Natural killer cell (primary cell): Measurements from ENCODE around the gene RAB5A. TPM values are rescaled to one million over a fixed set of nuclear protein-coding genes. Genes with fewer than 3 reads are reported as not detected.
"Not testable (repeated sequence)": the region's sequence is repeated elsewhere in the genome, so short reads cannot be mapped to it uniquely, and the experiment has no call there.

Source experiments
- ATAC-seq, 3 donors: fragments of 150-1000 bp in 2 of 3; fragments of 200-7000 bp in 1 of 3; cut with Tn5 transposase; 1 replicate in 1 of 3; 2 replicates in 2 of 3; pipeline ENCODE4 v1.10.0; 2021; ENCODE audit warnings: mild to moderate bottlenecking in 2 of 3, moderate library complexity in 2 of 3
- DNase-seq, 2 donors: peaks; one replicate each; pipeline versions ENCODE4 v3.0.0 to v3.0.0-alpha.2; 2013 to 2021; ENCODE audit warnings: mixed read lengths in 1 of 2
- H3K27ac ChIP-seq: one replicate; pipeline ENCODE4 v1.5.1; 2013; ENCODE audit warnings: mild to moderate bottlenecking, low read length
- H3K27me3 ChIP-seq: one replicate; pipeline ENCODE4 v1.6.1; 2013; ENCODE audit warnings: low read length; ENCODE audit not compliant: control insufficient read depth, insufficient read depth
- H3K36me3 ChIP-seq: one replicate; pipeline ENCODE4 v1.6.1; 2013; ENCODE audit warnings: low read length; ENCODE audit not compliant: control insufficient read depth, insufficient read depth
- H3K4me1 ChIP-seq: one replicate; pipeline ENCODE4 v1.6.1; 2013; ENCODE audit warnings: low read length; ENCODE audit not compliant: control insufficient read depth, insufficient read depth
- H3K4me3 ChIP-seq: one replicate; pipeline ENCODE4 v1.5.1; 2013; ENCODE audit warnings: low read length
- H3K9me3 ChIP-seq: one replicate; pipeline ENCODE4 v1.6.1; 2013; ENCODE audit warnings: low read length; ENCODE audit not compliant: control insufficient read depth, insufficient read depth
- H3K27ac Mint-ChIP-seq, 2 donors: one replicate each; pipeline ENCODE4 v1.8.0; 2022; ENCODE audit warnings: mild to moderate bottlenecking in 2 of 2, mixed read lengths in 2 of 2, moderate library complexity in 1 of 2
- H3K27me3 Mint-ChIP-seq, 2 donors: one replicate each; pipeline ENCODE4 v1.8.0; 2022; ENCODE audit warnings: low read depth in 2 of 2, mixed read lengths in 2 of 2
- H3K36me3 Mint-ChIP-seq: one replicate; pipeline ENCODE4 v1.8.0; 2022; ENCODE audit warnings: mixed read lengths
- H3K4me1 Mint-ChIP-seq, 2 donors: one replicate each; pipeline ENCODE4 v1.8.0; 2022; ENCODE audit warnings: mixed read lengths in 2 of 2
- H3K4me3 Mint-ChIP-seq: one replicate; pipeline ENCODE4 v1.8.0; 2022; ENCODE audit warnings: mild to moderate bottlenecking, moderate library complexity, mixed read lengths
- H3K9me3 Mint-ChIP-seq, 2 donors: one replicate each; pipeline ENCODE4 v1.8.0; 2022; ENCODE audit warnings: mixed read lengths in 2 of 2
- WGBS: methylation state at CpG from one replicate; pipeline ENCODE4 v1.1.7; 2013; ENCODE audit warnings: missing lambda C conversion rate; ENCODE audit not compliant: insufficient coverage; 5-methylcytosine and 5-hydroxymethylcytosine counted together
- intact Hi-C: fragments of 100-400 bp; cut with micrococcal nuclease; formaldehyde crosslinking; loops from one replicate; pipeline ENCODE4 v1.14.2; 2022
- total RNA-seq, 4 donors: library from RNA; stranded (reverse); fragments of 120-200 nt in 1 of 4; gene quantifications; one replicate each; pipeline versions ENCODE4 v1.2.3 to v1.2.4, GENCODE V29; 2013 to 2022
- TF ChIP-seq, protein P1 (sequence below): fragments of 200-600 bp; IDR thresholded peaks from one replicate; pipeline ENCODE4 v1.8.0; 2022; ENCODE audit warnings: antibody characterized with exemption

The RAB5A gene
- total RNA-seq, 3 donors from 2014 or later (not counting 1 experiment from before 2014, with no cell fraction given), result 102 to 109 (median 102) TPM

DNA sequence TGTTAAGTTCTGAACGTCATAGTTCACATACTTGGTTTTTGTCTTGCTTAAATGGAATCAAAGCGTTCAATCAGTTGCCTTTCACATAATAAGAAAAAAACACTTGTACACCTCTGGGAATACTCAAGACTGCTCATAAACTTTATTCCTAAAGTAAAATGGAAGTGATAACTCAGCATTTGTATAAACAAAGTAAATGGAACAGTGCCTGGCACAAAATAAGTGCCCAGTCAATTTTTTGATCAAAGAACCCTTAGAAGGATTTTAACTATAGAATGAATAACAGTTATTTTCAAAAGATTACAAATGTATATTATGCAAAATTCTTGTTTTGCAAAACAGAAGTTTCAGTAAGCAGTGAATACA, 1.3 kb downstream of the RAB5A start:
- H3K27me3 Mint-ChIP-seq, result no peaks in the 10 kb centered on the region
- intact Hi-C loops, result no loop called here
- Histone ChIP-seq H3K4me1 (peaks cover 19% of the 10 kb centered on the region), H3K4me3 (peak overlapping the region; percentile 89), H3K27ac (peak overlapping the region; percentile 97), H3K9me3 (no peaks in the 10 kb centered on the region), H3K36me3 (peaks cover 16% of the 10 kb centered on the region), H3K27me3 (no peaks in the 10 kb centered on the region)
- TF ChIP-seq, protein P1, sequence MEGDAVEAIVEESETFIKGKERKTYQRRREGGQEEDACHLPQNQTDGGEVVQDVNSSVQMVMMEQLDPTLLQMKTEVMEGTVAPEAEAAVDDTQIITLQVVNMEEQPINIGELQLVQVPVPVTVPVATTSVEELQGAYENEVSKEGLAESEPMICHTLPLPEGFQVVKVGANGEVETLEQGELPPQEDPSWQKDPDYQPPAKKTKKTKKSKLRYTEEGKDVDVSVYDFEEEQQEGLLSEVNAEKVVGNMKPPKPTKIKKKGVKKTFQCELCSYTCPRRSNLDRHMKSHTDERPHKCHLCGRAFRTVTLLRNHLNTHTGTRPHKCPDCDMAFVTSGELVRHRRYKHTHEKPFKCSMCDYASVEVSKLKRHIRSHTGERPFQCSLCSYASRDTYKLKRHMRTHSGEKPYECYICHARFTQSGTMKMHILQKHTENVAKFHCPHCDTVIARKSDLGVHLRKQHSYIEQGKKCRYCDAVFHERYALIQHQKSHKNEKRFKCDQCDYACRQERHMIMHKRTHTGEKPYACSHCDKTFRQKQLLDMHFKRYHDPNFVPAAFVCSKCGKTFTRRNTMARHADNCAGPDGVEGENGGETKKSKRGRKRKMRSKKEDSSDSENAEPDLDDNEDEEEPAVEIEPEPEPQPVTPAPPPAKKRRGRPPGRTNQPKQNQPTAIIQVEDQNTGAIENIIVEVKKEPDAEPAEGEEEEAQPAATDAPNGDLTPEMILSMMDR, result no peak
- no peaks in the 10 kb centered on the region for H3K9me3 Mint-ChIP-seq
- DNase-seq (no peak), ATAC-seq (no peak)
- 0% methylated on average over 2 of the region's 2 CpGs for WGBS
- H3K27ac Mint-ChIP-seq, result peak overlapping the region; percentile 96 to 97
- H3K4me3 Mint-ChIP-seq, result peak overlapping the region; percentile 97
- peaks cover 36 to 52% of the 10 kb centered on the region in 2 donors for H3K4me1 Mint-ChIP-seq
- no peaks in the 10 kb centered on the region for H3K36me3 Mint-ChIP-seq

DNA sequence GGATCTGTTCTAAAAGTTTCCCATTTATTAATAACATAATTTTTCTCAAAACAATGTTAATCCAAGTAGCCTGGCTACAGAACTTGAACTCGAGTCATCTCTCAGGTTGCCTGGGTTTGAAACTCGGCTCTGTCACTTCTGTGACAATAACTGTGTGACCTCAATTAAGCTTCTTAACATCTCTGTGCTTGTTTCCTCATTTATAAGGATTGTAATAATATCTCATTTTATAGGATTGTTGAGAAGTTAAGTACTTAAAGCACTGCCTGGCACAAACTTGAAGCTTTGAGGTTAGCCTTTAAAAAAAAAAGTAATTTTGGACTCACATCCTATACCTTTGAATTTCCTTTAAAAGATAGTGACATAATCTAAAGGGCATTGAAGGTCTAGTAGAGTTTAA, 3.4 kb downstream of the RAB5A start:
- H3K4me1 Mint-ChIP-seq, result peaks cover 45 to 61% of the 10 kb centered on the region in 2 donors
- H3K27ac ChIP-seq, result no peak overlapping the region
- peaks cover 28% of the 10 kb centered on the region for H3K36me3 ChIP-seq
- H3K9me3 Mint-ChIP-seq, result no peaks in the 10 kb centered on the region
- H3K27ac Mint-ChIP-seq, result peak overlapping the region in 1 of 2 donors; percentile 96
- WGBS, result 89% methylated on average over 2 of the region's 2 CpGs
- H3K4me3 Mint-ChIP-seq, result no peak overlapping the region
- H3K36me3 Mint-ChIP-seq, result peaks cover 7% of the 10 kb centered on the region
- intact Hi-C loops, result no loop called here
- DNase-seq (no peak), ATAC-seq (no peak)
- TF ChIP-seq, protein P1, result no peak
- H3K27me3 ChIP-seq, result no peaks in the 10 kb centered on the region
- no peaks in the 10 kb centered on the region for H3K27me3 Mint-ChIP-seq
- no peak overlapping the region for H3K4me3 ChIP-seq
- no peaks in the 10 kb centered on the region for H3K9me3 ChIP-seq
- H3K4me1 ChIP-seq, result peaks cover 22% of the 10 kb centered on the region

DNA sequence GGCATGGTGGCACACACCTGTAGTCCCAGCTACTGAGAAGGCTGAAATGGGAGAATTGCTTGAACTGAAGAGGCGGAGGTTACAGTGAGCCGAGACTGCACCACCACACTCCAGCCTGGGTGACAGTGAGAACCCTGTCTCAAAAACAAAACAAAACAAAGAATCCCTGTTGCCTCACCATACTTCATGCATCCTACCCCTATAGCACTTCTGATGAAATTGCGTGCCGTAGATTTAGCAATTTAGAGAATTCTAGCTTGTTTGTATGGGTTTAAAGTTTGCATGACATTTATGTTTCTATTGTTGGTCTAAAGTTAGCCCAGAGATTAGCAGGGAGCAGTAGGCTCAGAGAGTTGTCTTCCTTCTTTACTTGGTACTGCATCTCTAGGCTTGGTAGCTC, 7.8 kb downstream of the RAB5A start:
- H3K36me3 ChIP-seq, result peaks cover 42% of the 10 kb centered on the region
- H3K36me3 Mint-ChIP-seq, result peaks cover 7% of the 10 kb centered on the region
- no peaks in the 10 kb centered on the region for H3K9me3 ChIP-seq
- peaks cover 38 to 46% of the 10 kb centered on the region in 2 donors for H3K4me1 Mint-ChIP-seq
- H3K9me3 Mint-ChIP-seq, result no peaks in the 10 kb centered on the region
- WGBS, result 100% methylated on average over 4 of the region's 4 CpGs
- H3K4me1 ChIP-seq, result peaks cover 9% of the 10 kb centered on the region
- no peak for DNase-seq
- TF ChIP-seq, protein P1, result no peak
- H3K27ac Mint-ChIP-seq, result peak overlapping the region; percentile 13 to 46
- H3K27me3 ChIP-seq, result no peaks in the 10 kb centered on the region
- H3K27ac ChIP-seq, result no peak overlapping the region
- H3K27me3 Mint-ChIP-seq, result no peaks in the 10 kb centered on the region
- intact Hi-C loops, result no loop called here
- H3K4me3 Mint-ChIP-seq, result no peak overlapping the region
- H3K4me3 ChIP-seq, result no peak overlapping the region
- ATAC-seq, result no peak

DNA sequence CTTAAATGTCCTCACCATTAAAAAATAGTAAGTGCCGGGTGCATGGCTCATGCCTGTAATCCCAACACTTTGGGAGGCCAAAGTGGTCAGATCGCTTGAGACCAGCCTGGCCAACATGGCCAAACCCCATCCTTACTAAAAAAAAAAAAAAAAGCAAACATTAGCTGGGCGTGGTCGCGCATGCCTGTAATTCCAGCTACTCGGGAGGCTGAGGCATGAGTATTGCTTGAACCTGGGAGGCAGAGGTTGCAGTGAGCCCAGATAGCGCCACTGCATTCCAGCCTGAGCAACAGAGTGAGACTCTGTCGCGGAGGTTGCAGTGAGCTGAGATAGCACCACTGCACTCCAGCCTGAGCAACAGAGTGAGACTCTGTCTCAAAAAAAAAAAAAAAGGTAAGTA, 10.5 kb downstream of the RAB5A start:
- H3K27me3 Mint-ChIP-seq, H3K27ac Mint-ChIP-seq, intact Hi-C loops, H3K4me3 ChIP-seq, H3K4me3 Mint-ChIP-seq, H3K36me3 Mint-ChIP-seq, H3K4me1 ChIP-seq, DNase-seq, H3K27ac ChIP-seq, H3K9me3 Mint-ChIP-seq, H3K27me3 ChIP-seq, ATAC-seq, H3K9me3 ChIP-seq: not testable (repeated sequence)
- peaks cover 51 to 55% of the 10 kb centered on the region in 2 donors for H3K4me1 Mint-ChIP-seq
- WGBS, result 98% methylated on average over 9 of the region's 9 CpGs
- H3K36me3 ChIP-seq, result peaks cover 33% of the 10 kb centered on the region
